Measurements from ENCODE around the gene TMEM106C. TPM values are rescaled to one million over a fixed set of nuclear protein-coding genes. Genes with fewer than 3 reads are reported as not detected.

Gene TMEM106C
- polyA plus RNA-seq, 1 donor from 2014 or later: 290 TPM

DNA sequence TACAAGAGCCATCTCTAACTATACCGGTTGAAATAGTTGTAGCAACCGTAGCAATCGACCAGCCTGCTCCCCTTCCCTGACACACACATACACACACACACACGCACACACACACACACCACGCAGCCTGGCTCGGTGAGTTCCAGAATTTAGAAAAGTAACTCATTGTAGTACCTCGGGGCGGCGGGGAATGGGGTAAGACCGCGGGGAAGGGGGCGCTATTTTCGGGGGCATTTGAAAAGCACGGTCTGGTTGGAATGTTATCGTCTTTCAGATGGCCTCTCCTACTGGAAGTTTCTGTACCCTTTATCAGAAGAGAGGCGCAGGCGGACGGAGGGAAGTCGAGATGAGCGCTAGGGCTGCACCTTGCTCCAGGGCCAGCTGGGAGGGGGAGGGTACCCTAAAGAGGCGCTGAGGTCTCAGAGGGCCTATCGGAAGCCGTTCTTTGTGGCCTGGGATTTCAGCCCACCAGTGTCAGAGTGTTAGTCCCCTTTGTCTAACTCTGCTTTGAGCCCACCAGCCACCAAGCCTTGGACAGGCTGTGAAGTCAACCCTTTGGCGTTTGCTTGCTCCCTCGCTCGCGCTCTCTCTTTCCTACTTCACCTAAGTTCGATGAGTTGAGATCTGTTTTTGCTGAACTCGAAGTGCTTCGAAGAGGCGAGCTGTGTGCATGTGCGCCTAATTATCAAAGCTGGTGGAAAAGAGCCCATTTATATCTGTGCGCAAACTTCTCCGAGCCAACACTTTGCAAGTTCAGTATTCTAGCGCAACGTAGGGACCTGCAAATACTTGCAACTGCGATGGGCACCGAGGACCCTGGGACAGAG lies 40.0 kb downstream of the TMEM106C start:
- H3F3A ChIP-seq (ENCODE audit: insufficient read depth, low read length, poor library complexity, severe bottlenecking): peaks cover 6% of the 10 kb centered on the region
- H3K4me2 ChIP-seq (ENCODE audit: low read length): peak overlapping the region; percentile 6
- no peaks in the 10 kb centered on the region for H4K20me1 ChIP-seq (ENCODE audit: insufficient read depth)
- peak overlapping the region; percentile 76 for H3K4me3 ChIP-seq (ENCODE audit: low read length)
- peaks cover 52% of the 10 kb centered on the region for H3K27me3 ChIP-seq (ENCODE audit: insufficient read depth, low read depth, low read length)
- peaks cover 14% of the 10 kb centered on the region for H3K79me2 ChIP-seq (replicated peaks; ENCODE audit: insufficient read depth, low read length)
- H3K9me2 ChIP-seq (ENCODE audit: insufficient read depth, low read length): no peaks in the 10 kb centered on the region
- no peak overlapping the region for H3K9ac ChIP-seq (ENCODE audit: low read length)
- TF ChIP-seq EZH2 (IDR thresholded peaks at IDR 0.05; ENCODE audit: borderline replicate concordance, insufficient read depth, low read length, poor library complexity, severe bottlenecking): peak; percentile 25
- TF ChIP-seq POLR2AphosphoS5 (IDR thresholded peaks at IDR 0.05): no peak
- TF ChIP-seq MXI1 (conservative IDR thresholded peaks at IDR 0.05; ENCODE audit: poor library complexity, severe bottlenecking): no peak
- no peak for TF ChIP-seq EP300 (conservative IDR thresholded peaks at IDR 0.05; ENCODE audit: poor library complexity, severe bottlenecking)
- no peak for TF ChIP-seq TAF1 (IDR thresholded peaks at IDR 0.05; ENCODE audit: low read depth)
- TF ChIP-seq, protein P1, sequence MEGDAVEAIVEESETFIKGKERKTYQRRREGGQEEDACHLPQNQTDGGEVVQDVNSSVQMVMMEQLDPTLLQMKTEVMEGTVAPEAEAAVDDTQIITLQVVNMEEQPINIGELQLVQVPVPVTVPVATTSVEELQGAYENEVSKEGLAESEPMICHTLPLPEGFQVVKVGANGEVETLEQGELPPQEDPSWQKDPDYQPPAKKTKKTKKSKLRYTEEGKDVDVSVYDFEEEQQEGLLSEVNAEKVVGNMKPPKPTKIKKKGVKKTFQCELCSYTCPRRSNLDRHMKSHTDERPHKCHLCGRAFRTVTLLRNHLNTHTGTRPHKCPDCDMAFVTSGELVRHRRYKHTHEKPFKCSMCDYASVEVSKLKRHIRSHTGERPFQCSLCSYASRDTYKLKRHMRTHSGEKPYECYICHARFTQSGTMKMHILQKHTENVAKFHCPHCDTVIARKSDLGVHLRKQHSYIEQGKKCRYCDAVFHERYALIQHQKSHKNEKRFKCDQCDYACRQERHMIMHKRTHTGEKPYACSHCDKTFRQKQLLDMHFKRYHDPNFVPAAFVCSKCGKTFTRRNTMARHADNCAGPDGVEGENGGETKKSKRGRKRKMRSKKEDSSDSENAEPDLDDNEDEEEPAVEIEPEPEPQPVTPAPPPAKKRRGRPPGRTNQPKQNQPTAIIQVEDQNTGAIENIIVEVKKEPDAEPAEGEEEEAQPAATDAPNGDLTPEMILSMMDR (IDR thresholded peaks at IDR 0.05; ENCODE audit: poor library complexity, severe bottlenecking): no peak
- no peak for TF ChIP-seq RAD21 (conservative IDR thresholded peaks at IDR 0.05)
- no peak for TF ChIP-seq SMC3 (conservative IDR thresholded peaks at IDR 0.05; ENCODE audit: poor library complexity)
- TF ChIP-seq, protein P2, sequence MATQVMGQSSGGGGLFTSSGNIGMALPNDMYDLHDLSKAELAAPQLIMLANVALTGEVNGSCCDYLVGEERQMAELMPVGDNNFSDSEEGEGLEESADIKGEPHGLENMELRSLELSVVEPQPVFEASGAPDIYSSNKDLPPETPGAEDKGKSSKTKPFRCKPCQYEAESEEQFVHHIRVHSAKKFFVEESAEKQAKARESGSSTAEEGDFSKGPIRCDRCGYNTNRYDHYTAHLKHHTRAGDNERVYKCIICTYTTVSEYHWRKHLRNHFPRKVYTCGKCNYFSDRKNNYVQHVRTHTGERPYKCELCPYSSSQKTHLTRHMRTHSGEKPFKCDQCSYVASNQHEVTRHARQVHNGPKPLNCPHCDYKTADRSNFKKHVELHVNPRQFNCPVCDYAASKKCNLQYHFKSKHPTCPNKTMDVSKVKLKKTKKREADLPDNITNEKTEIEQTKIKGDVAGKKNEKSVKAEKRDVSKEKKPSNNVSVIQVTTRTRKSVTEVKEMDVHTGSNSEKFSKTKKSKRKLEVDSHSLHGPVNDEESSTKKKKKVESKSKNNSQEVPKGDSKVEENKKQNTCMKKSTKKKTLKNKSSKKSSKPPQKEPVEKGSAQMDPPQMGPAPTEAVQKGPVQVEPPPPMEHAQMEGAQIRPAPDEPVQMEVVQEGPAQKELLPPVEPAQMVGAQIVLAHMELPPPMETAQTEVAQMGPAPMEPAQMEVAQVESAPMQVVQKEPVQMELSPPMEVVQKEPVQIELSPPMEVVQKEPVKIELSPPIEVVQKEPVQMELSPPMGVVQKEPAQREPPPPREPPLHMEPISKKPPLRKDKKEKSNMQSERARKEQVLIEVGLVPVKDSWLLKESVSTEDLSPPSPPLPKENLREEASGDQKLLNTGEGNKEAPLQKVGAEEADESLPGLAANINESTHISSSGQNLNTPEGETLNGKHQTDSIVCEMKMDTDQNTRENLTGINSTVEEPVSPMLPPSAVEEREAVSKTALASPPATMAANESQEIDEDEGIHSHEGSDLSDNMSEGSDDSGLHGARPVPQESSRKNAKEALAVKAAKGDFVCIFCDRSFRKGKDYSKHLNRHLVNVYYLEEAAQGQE (IDR thresholded peaks at IDR 0.05; ENCODE audit: borderline replicate concordance): no peak
- no peak overlapping the region for H3K27ac ChIP-seq (ENCODE audit: low read length)
- H3K36me3 ChIP-seq (ENCODE audit: insufficient read depth, low read length): no peaks in the 10 kb centered on the region
- no peaks in the 10 kb centered on the region for H3K9me3 ChIP-seq (ENCODE audit: low read length)
- H2AFZ ChIP-seq (ENCODE audit: low read depth, low read length): no peak overlapping the region

DNA sequence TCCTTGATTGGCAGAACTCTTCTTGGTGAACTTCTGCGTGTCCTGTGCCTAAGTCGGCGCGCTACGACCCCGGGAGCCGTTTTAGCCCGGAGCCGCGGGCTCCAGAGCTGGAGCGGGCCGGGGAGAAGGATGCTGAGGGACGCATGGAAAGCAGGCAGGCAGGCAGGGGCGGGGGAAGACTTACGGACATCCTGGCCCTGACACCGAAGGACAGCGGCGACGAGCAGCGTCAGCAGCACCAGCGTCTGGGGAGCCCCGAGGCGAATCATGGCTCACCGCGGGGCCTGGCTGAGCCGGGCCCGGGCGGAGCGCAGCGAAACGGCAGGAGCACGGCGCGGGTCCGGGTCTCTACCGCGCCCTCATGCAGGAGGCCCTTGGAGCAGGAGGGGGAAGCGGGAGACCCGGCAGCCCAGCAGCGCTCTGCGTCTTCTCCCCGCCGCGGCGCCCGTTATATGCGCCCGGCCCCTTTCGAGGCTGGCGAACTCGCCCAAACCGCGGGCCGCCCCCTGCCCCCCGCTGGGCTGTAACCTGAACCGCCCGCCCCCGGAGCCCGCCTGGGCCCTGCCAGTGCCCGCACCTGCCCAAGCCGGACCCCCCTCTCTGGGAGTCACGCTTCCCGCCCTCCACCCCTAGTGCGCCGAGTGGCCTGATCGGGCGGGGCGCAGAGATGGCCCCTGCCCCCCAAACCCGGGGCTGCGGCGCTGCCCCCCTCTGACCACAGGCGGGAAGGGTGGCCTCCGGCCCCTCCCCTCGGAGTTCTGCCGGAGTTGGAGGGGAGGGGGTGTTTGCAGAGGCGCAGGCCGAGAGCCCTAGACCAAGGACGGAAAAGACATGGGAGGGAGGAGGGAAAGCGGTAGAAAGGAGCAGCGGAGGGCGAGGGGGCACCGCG lies 40.9 kb downstream of the TMEM106C start, which contains the start of gene COL2A1:
COL2A1 (minus strand) TSS at position 424 of the 889 bp plus-strand sequence; CDS start at position 269, 155 bp downstream.
- H3K9me3 ChIP-seq (ENCODE audit: low read length): no peaks in the 10 kb centered on the region
- peaks cover 13% of the 10 kb centered on the region for H3K79me2 ChIP-seq (replicated peaks; ENCODE audit: insufficient read depth, low read length)
- H3K4me2 ChIP-seq (ENCODE audit: low read length): peak within 1 kb of the TSS; percentile 25
- H3K36me3 ChIP-seq (ENCODE audit: insufficient read depth, low read length): no peaks in the 10 kb centered on the region
- no peaks in the 10 kb centered on the region for H4K20me1 ChIP-seq (ENCODE audit: insufficient read depth)
- H3F3A ChIP-seq (ENCODE audit: insufficient read depth, low read length, poor library complexity, severe bottlenecking): peaks cover 6% of the 10 kb centered on the region
- peak within 1 kb of the TSS; percentile 69 for H3K4me3 ChIP-seq (ENCODE audit: low read length)
- no peaks in the 10 kb centered on the region for H3K9me2 ChIP-seq (ENCODE audit: insufficient read depth, low read length)
- peak within 1 kb of the TSS; percentile 37 for H3K9ac ChIP-seq (ENCODE audit: low read length)
- H3K27me3 ChIP-seq (ENCODE audit: insufficient read depth, low read depth, low read length): peaks cover 52% of the 10 kb centered on the region
- no peak within 1 kb of the TSS for H2AFZ ChIP-seq (ENCODE audit: low read depth, low read length)
- TF ChIP-seq, protein P1 (IDR thresholded peaks at IDR 0.05; ENCODE audit: poor library complexity, severe bottlenecking): no peak
- TF ChIP-seq SMC3 (conservative IDR thresholded peaks at IDR 0.05; ENCODE audit: poor library complexity) (no peak), EP300 (conservative IDR thresholded peaks at IDR 0.05; ENCODE audit: poor library complexity, severe bottlenecking) (no peak), EZH2 (IDR thresholded peaks at IDR 0.05; ENCODE audit: borderline replicate concordance, insufficient read depth, low read length, poor library complexity, severe bottlenecking) (peak; percentile 80), MXI1 (conservative IDR thresholded peaks at IDR 0.05; ENCODE audit: poor library complexity, severe bottlenecking) (no peak), POLR2AphosphoS5 (IDR thresholded peaks at IDR 0.05) (no peak), RAD21 (conservative IDR thresholded peaks at IDR 0.05) (no peak)
- TF ChIP-seq, protein P2 (IDR thresholded peaks at IDR 0.05; ENCODE audit: borderline replicate concordance): no peak
- no peak within 1 kb of the TSS for H3K27ac ChIP-seq (ENCODE audit: low read length)
